Limb (tissue), 2 donors: ENCODE measurements around the gene ADGRE3.

Experiments used
- DNase-seq, 2 donors: peaks; one replicate each; pipeline ENCODE4 v3.0.0-alpha.2; 2016; ENCODE audit errors: extremely low spot score in 2 of 2

Gene ADGRE3

GRCh38 chr19:14674764-14675163, at the start of gene ADGRE3:
TSS of gene ADGRE3 (minus strand) at chr19:14674844. CDS start at chr19:14674770, 74 bp downstream.
- no peak for DNase-seq

GRCh38 chr19:14722127-14722526, 47.5 kb upstream of the ADGRE3 start:
- no peak for DNase-seq

GRCh38 chr19:14719162-14719561, 44.5 kb upstream of the ADGRE3 start:
- no peak for DNase-seq

- no peak for DNase-seq
Observed at GRCh38 chr19:14718522-14719116, 44.0 kb upstream of the ADGRE3 start.

GRCh38 chr19:14715841-14716240, 41.2 kb upstream of the ADGRE3 start:
- DNase-seq = no peak

- no peak for DNase-seq
Observed at GRCh38 chr19:14704450-14704849, 29.8 kb upstream of the ADGRE3 start.

GRCh38 chr19:14703833-14704232, 29.2 kb upstream of the ADGRE3 start:
- no peak for DNase-seq

GRCh38 chr19:14700711-14701375, 26.2 kb upstream of the ADGRE3 start:
- DNase-seq = no peak

GRCh38 chr19:14699641-14700040, 25.0 kb upstream of the ADGRE3 start:
- DNase-seq = no peak

GRCh38 chr19:14695471-14695870, 20.8 kb upstream of the ADGRE3 start:
- no peak for DNase-seq

- DNase-seq = no peak
Observed at GRCh38 chr19:14694641-14695266, 20.1 kb upstream of the ADGRE3 start.

GRCh38 chr19:14689598-14690503, 15.2 kb upstream of the ADGRE3 start, which contains the start of gene ZNF333:
TSS of gene ZNF333 (plus strand) at chr19:14690048. CDS start at chr19:14693492, 3,444 bp downstream.
- DNase-seq = peak; percentile 91 to 99

GRCh38 chr19:14686411-14686810, 11.8 kb upstream of the ADGRE3 start:
- DNase-seq = no peak

GRCh38 chr19:14683439-14683838, 8.8 kb upstream of the ADGRE3 start:
- no peak for DNase-seq

- DNase-seq = no peak
Observed at GRCh38 chr19:14682084-14682483, 7.4 kb upstream of the ADGRE3 start.

- no peak for DNase-seq
Observed at GRCh38 chr19:14678199-14678598, 3.6 kb upstream of the ADGRE3 start.

- DNase-seq = no peak
Observed at GRCh38 chr19:14677464-14677863, 2.8 kb upstream of the ADGRE3 start.

- DNase-seq = no peak
Observed at GRCh38 chr19:14676762-14677161, 2.1 kb upstream of the ADGRE3 start.

- DNase-seq = no peak
Observed at GRCh38 chr19:14673088-14673487, 1.6 kb downstream of the ADGRE3 start.

GRCh38 chr19:14672188-14672872, 2.3 kb downstream of the ADGRE3 start:
- no peak for DNase-seq

GRCh38 chr19:14670408-14670807, 4.2 kb downstream of the ADGRE3 start:
- DNase-seq = no peak
